Mucosa of gallbladder (tissue), 1 donor: ENCODE results near the gene APOL4. TPM values are rescaled to one million over a fixed set of nuclear protein-coding genes. Genes with fewer than 3 reads are reported as not detected.
"Not testable (repeated sequence)": the region's sequence is repeated elsewhere in the genome, so short reads cannot be mapped to it uniquely, and the experiment has no call there.

Experiments
- DNase-seq: peaks from one replicate; pipeline ENCODE4 v3.0.0-alpha.2; 2020; ENCODE audit warnings: low spot score
- total RNA-seq: library from RNA; stranded (reverse); gene quantifications from one replicate; pipeline ENCODE4 v1.2.1, GENCODE V29; 2021
- donor health status: DM: no; HTN: no; CAD: no.

APOL4 gene
- total RNA-seq, 1 donor from 2014 or later: 3.4 TPM

- DNase-seq: not testable (repeated sequence)
These were observed 29.4 kb upstream of the APOL4 start for GRCh38 chr22:36231051-36231450.

- DNase-seq: not testable (repeated sequence)
These were observed 28.0 kb upstream of the APOL4 start for GRCh38 chr22:36229649-36230048.

- no peak for DNase-seq
These were observed 27.3 kb upstream of the APOL4 start for GRCh38 chr22:36228944-36229343.

- DNase-seq: not testable (repeated sequence)
These were observed 26.8 kb upstream of the APOL4 start for GRCh38 chr22:36228369-36228768.

GRCh38 chr22:36227806-36228205 is 26.2 kb upstream of the APOL4 start:
- no peak for DNase-seq

- no peak for DNase-seq
These were observed 25.8 kb upstream of the APOL4 start for GRCh38 chr22:36227396-36227795.

GRCh38 chr22:36226189-36226588 is 24.6 kb upstream of the APOL4 start:
- no peak for DNase-seq

- no peak for DNase-seq
These were observed 23.8 kb upstream of the APOL4 start for GRCh38 chr22:36225333-36225922.

- no peak for DNase-seq
These were observed 22.6 kb upstream of the APOL4 start for GRCh38 chr22:36224245-36224644.

GRCh38 chr22:36223504-36223903 is 21.9 kb upstream of the APOL4 start:
- no peak for DNase-seq

- no peak for DNase-seq
These were observed 21.4 kb upstream of the APOL4 start for GRCh38 chr22:36222887-36223450.

- no peak for DNase-seq
These were observed 20.5 kb upstream of the APOL4 start for GRCh38 chr22:36221799-36222751.

- DNase-seq: peak; percentile 50
These were observed 18.9 kb upstream of the APOL4 start for GRCh38 chr22:36220451-36220921.

GRCh38 chr22:36218648-36219193 is 17.1 kb upstream of the APOL4 start:
- no peak for DNase-seq

- no peak for DNase-seq
These were observed 14.4 kb upstream of the APOL4 start for GRCh38 chr22:36215981-36216380.

- no peak for DNase-seq
These were observed 12.0 kb upstream of the APOL4 start for GRCh38 chr22:36213586-36213985.

GRCh38 chr22:36212901-36213300 is 11.3 kb upstream of the APOL4 start:
- DNase-seq: no peak

- DNase-seq: no peak
These were observed 9.7 kb upstream of the APOL4 start for GRCh38 chr22:36211237-36211861.

- no peak for DNase-seq
These were observed 8.6 kb upstream of the APOL4 start for GRCh38 chr22:36210224-36210623.

GRCh38 chr22:36209488-36209908 is 7.9 kb upstream of the APOL4 start:
- not testable (repeated sequence) for DNase-seq

- DNase-seq: no peak
These were observed 7.3 kb upstream of the APOL4 start for GRCh38 chr22:36208914-36209313.
